GM19043 (cell line): ENCODE data around the gene SLCO2A1.

Experiments used
- ATAC-seq: cut with Tn5 transposase; IDR thresholded peaks from one replicate; pipeline ENCODE4 v1.9.1; 2021; ENCODE audit warnings: low read depth; ENCODE audit not compliant: unreplicated experiment

The SLCO2A1 gene

GRCh38 chr3:134035836-134036235, 6.1 kb upstream of the SLCO2A1 start:
- ATAC-seq: no peak

GRCh38 chr3:134034005-134034785, 4.5 kb upstream of the SLCO2A1 start:
- ATAC-seq: no peak

- no peak for ATAC-seq
Measured at GRCh38 chr3:134033315-134033996, 3.7 kb upstream of the SLCO2A1 start.

GRCh38 chr3:134031348-134031915, 1.7 kb upstream of the SLCO2A1 start:
- no peak for ATAC-seq

GRCh38 chr3:134030379-134031347, 938 bp upstream of the SLCO2A1 start:
- no peak for ATAC-seq

- ATAC-seq: no peak
Measured at GRCh38 chr3:134029256-134029733, 430 bp downstream of the SLCO2A1 start.

GRCh38 chr3:134028486-134029255, 1.1 kb downstream of the SLCO2A1 start:
- no peak for ATAC-seq

GRCh38 chr3:134027631-134028030, 2.1 kb downstream of the SLCO2A1 start:
- no peak for ATAC-seq

GRCh38 chr3:134020135-134020680, 9.5 kb downstream of the SLCO2A1 start:
- ATAC-seq: no peak

GRCh38 chr3:134018850-134019249, 10.9 kb downstream of the SLCO2A1 start:
- ATAC-seq: no peak

- no peak for ATAC-seq
Measured at GRCh38 chr3:134018406-134018805, 11.3 kb downstream of the SLCO2A1 start.

- ATAC-seq: no peak
Measured at GRCh38 chr3:134017490-134017889, 12.2 kb downstream of the SLCO2A1 start.

- no peak for ATAC-seq
Measured at GRCh38 chr3:134014270-134014669, 15.5 kb downstream of the SLCO2A1 start.

- no peak for ATAC-seq
Measured at GRCh38 chr3:134013280-134013679, 16.4 kb downstream of the SLCO2A1 start.

- no peak for ATAC-seq
Measured at GRCh38 chr3:134009345-134010000, 20.3 kb downstream of the SLCO2A1 start.

- ATAC-seq: no peak
Measured at GRCh38 chr3:134008630-134009156, 21.0 kb downstream of the SLCO2A1 start.

GRCh38 chr3:134007819-134008218, 21.9 kb downstream of the SLCO2A1 start:
- no peak for ATAC-seq

- ATAC-seq: no peak
Measured at GRCh38 chr3:134004841-134005240, 24.9 kb downstream of the SLCO2A1 start.

GRCh38 chr3:134003066-134003465, 26.7 kb downstream of the SLCO2A1 start:
- no peak for ATAC-seq
